Panc1 (cell line): ENCODE results near the gene UFSP1. TPM values are rescaled to one million over a fixed set of nuclear protein-coding genes. Genes with fewer than 3 reads are reported as not detected.
"Not testable (repeated sequence)": the region's sequence is repeated elsewhere in the genome, so short reads cannot be mapped to it uniquely, and the experiment has no call there.

Experiments
- ATAC-seq: fragments of 200-7000 bp; cut with Tn5 transposase; 2 replicates; pipeline ENCODE4 v1.9.1; 2020; ENCODE audit warnings: mild to moderate bottlenecking, moderate library complexity
- BruUV-seq: library from RNA; stranded (reverse); fragments of 400-500 nt; replicated peaks from 2 replicates; lab custom pipeline; 2021; lab: Mats Ljungman, UMichigan
- CTCF ChIA-PET: fragments of 300-600 bp; sonication (Branson Sonifier 250); formaldehyde crosslinking; loops from one replicate; lab custom pipeline; 2022; ENCODE audit warnings: antibody characterized with exemption; lab: Charles Lee
- POLR2A ChIA-PET: fragments of 300-600 bp; sonication (Branson Sonifier 250); formaldehyde crosslinking; loops from one replicate; lab custom pipeline; 2022; ENCODE audit warnings: antibody characterized with exemption; lab: Charles Lee
- DNase-seq: peaks from one replicate; pipeline ENCODE4 v3.0.0-alpha.2; 2010; ENCODE audit warnings: low read depth, low spot score
- H3K27ac ChIP-seq: 2 replicates; pipeline ENCODE4 v1.5.1; 2011; ENCODE audit warnings: mild to moderate bottlenecking, low read length, inconsistent platforms
- H3K27me3 ChIP-seq: fragments of 200-500 bp; sonication (Bioruptor generic); 2 replicates; pipeline ENCODE4 v1.6.0; 2014; ENCODE audit warnings: low read length, inconsistent platforms; ENCODE audit not compliant: control insufficient read depth, insufficient read depth
- H3K36me3 ChIP-seq: fragments of 200-500 bp; sonication (Bioruptor generic); 2 replicates; pipeline ENCODE4 v1.5.1; 2014; ENCODE audit warnings: inconsistent platforms, mild to moderate bottlenecking, low read length, moderate library complexity; ENCODE audit not compliant: control insufficient read depth, insufficient read depth
- H3K4me1 ChIP-seq: 2 replicates; pipeline ENCODE4 v1.5.1; 2011; ENCODE audit warnings: inconsistent platforms, mild to moderate bottlenecking, low read length, moderate library complexity; ENCODE audit not compliant: control insufficient read depth, insufficient read depth
- H3K4me3 ChIP-seq, 2 experiments: 2 replicates each; pipeline ENCODE4 v1.5.1; 2011 to 2012; ENCODE audit warnings: low read depth in 2 of 2, low read length in 2 of 2, mild to moderate bottlenecking in 2 of 2, inconsistent platforms in 1 of 2, moderate library complexity in 1 of 2
- H3K9me3 ChIP-seq: fragments of 200-500 bp; sonication (Bioruptor generic); 2 replicates; pipeline ENCODE4 v1.5.1; 2014; ENCODE audit warnings: low read depth, mild to moderate bottlenecking, inconsistent platforms, low read length, moderate library complexity; ENCODE audit not compliant: control insufficient read depth, insufficient read depth
- CTCF ChIP-seq: fragments of 450-650 bp; IDR thresholded peaks from 2 replicates; pipeline ENCODE4 v1.5.1; 2017; ENCODE audit warnings: mild to moderate bottlenecking
- POLR2AphosphoS5 ChIP-seq: IDR thresholded peaks from 2 replicates; pipeline ENCODE4 v1.6.1; 2012; ENCODE audit warnings: mild to moderate bottlenecking, low read depth, low read length, moderate library complexity
- REST ChIP-seq, 2 experiments: IDR thresholded peaks; 2 replicates each; pipeline ENCODE4 v1.6.1; 2011 to 2012; ENCODE audit warnings: low read depth in 2 of 2, control low read depth in 1 of 2, low read length in 1 of 2, mild to moderate bottlenecking in 1 of 2, moderate library complexity in 1 of 2; ENCODE audit not compliant: insufficient read depth in 1 of 2
- SIN3A ChIP-seq: IDR thresholded peaks from 2 replicates; pipeline ENCODE4 v1.6.1; 2012; ENCODE audit warnings: low read depth, mild to moderate bottlenecking, low read length, moderate library complexity, borderline replicate concordance; ENCODE audit not compliant: insufficient read depth
- TCF7L2 ChIP-seq: IDR thresholded peaks from 2 replicates; pipeline ENCODE4 v1.6.1; 2011; ENCODE audit warnings: mild to moderate bottlenecking, low read depth, low read length, inconsistent platforms
- in situ Hi-C: cut with HindIII; loops from 2 replicates; pipeline ENCODE4 v1.10.0; 2016; ENCODE audit warnings: low sequenced_read_pairs, low pct_unique_long_range_greater_than_20kb
- intact Hi-C: fragments of 100-400 bp; cut with micrococcal nuclease; formaldehyde crosslinking; loops from one replicate; pipeline ENCODE4 v1.10.0; 2022; ENCODE audit not compliant: unreplicated experiment
- total RNA-seq: library from RNA; stranded (reverse); gene quantifications from one replicate; pipeline ENCODE4 v1.2.1, GENCODE V29; 2021; ENCODE audit not compliant: unreplicated experiment

The UFSP1 gene
- total RNA-seq, 1 experiment from 2014 or later = 3.3 TPM

GRCh38 chr7:100933734-100934133, 44.2 kb upstream of the UFSP1 start:
- intact Hi-C loops (no loop called here), in situ Hi-C loops (no loop called here)
- no peak overlapping the region for H3K4me3 ChIP-seq
- no peaks in the 10 kb centered on the region for H3K9me3 ChIP-seq
- BruUV-seq = no TSS peak
- no peaks in the 10 kb centered on the region for H3K4me1 ChIP-seq
- no peak overlapping the region for H3K27ac ChIP-seq
- H3K27me3 ChIP-seq = no peaks in the 10 kb centered on the region
- POLR2A ChIA-PET = no interaction called here
- ATAC-seq = peak; percentile 73
- no peak for TF ChIP-seq TCF7L2
- no peak for TF ChIP-seq SIN3A
- no peak for TF ChIP-seq POLR2AphosphoS5
- no peak for TF ChIP-seq REST (IDR thresholded peaks at IDR 0.05; ENCODE audit: insufficient read depth in 1 of 2, low read depth in 2 of 2, low read length in 1 of 2)
- no peak for TF ChIP-seq CTCF
- H3K36me3 ChIP-seq = no peaks in the 10 kb centered on the region
- no peak for DNase-seq
- CTCF ChIA-PET = no interaction called here

GRCh38 chr7:100929808-100930174, 40.3 kb upstream of the UFSP1 start:
- ATAC-seq = no peak
- Histone ChIP-seq H3K4me3 (no peak overlapping the region), H3K27me3 (no peaks in the 10 kb centered on the region), H3K36me3 (no peaks in the 10 kb centered on the region), H3K9me3 (no peaks in the 10 kb centered on the region), H3K4me1 (no peaks in the 10 kb centered on the region), H3K27ac (no peak overlapping the region; the same call in 1 of the 2 replicates)
- DNase-seq = no peak
- BruUV-seq = no TSS peak
- CTCF ChIA-PET = no interaction called here
- TF ChIP-seq REST (IDR thresholded peaks at IDR 0.05; ENCODE audit: insufficient read depth in 1 of 2, low read depth in 2 of 2, low read length in 1 of 2) = no peak
- TF ChIP-seq POLR2AphosphoS5 = no peak
- in situ Hi-C loops = no loop called here
- POLR2A ChIA-PET = interaction anchor here (0.7 kb wide), 1 partner anchor 287 kb away, joined by 3 read pairs; the partner anchor contains the start of gene PLOD3
- intact Hi-C loops = no loop called here

GRCh38 chr7:100923616-100924015, 34.1 kb upstream of the UFSP1 start:
- H3K27ac ChIP-seq, H3K4me1 ChIP-seq, POLR2A ChIA-PET, H3K4me3 ChIP-seq, H3K27me3 ChIP-seq, intact Hi-C loops, CTCF ChIA-PET, H3K36me3 ChIP-seq, H3K9me3 ChIP-seq, BruUV-seq, DNase-seq, ATAC-seq, in situ Hi-C loops: not testable (repeated sequence)
